Measurements from ENCODE around the gene SMIM45.
"Not testable (repeated sequence)": the region's sequence is repeated elsewhere in the genome, so short reads cannot be mapped to it uniquely, and the experiment has no call there.

Gene SMIM45

DNA sequence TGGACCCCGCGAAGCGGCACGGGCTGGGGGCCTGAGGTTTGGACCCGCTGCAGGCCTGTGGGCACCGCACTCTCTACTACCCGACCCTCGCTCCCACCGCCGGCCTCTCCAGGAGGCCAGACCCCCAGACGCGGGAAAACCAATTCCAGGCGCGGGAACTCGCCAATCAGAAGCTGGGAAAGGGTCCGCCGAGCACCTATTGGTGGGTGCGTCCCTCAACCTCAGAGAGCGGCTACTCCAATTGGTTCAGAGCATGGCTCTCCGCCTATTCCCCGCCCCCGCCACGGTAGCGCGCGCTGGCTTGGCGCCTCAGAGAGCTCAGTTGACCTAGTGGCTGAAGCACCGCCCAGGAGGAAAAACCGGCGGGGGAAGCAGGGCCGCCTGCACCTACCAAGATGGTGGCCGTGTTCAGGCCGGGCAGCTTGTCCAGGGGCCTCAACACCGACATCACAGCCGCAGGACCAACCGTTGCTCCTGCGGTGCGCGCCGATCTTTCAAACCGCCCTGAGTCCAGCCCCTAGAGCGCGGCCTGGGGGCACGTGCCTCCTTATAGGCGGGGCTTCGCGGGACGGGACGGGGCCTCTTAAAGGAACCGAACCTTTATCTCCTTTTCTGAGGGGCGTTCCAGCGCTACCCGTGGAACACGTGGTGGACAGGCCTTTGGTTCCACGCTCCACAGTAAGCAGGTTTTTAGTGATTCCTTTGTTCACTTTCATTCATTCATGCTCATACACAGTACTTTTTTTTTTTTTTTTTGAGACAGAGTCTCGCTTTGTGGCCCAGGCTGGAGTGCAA lies 5.1 kb upstream of the SMIM45 start, which contains the start of gene CENPM:
Gene CENPM (minus strand): TSS at position 524 of the 795 bp plus-strand sequence. CDS start 76 bp downstream, at position 448.
- Mint-ChIP-seq H3K27me3 (ENCODE audit: unreplicated experiment) (peaks cover 5% of the 10 kb centered on the region), H3K27ac (ENCODE audit: unreplicated experiment) (no peak within 1 kb of the TSS), H3K36me3 (ENCODE audit: low read depth, unreplicated experiment) (no peaks in the 10 kb centered on the region), H3K9me3 (ENCODE audit: unreplicated experiment) (no peaks in the 10 kb centered on the region), H3K4me3 (ENCODE audit: unreplicated experiment) (peak within 1 kb of the TSS; percentile 81), H3K4me1 (ENCODE audit: unreplicated experiment) (peaks cover 10% of the 10 kb centered on the region)
- DNase-seq (ENCODE audit: low spot score) = peak; percentile 94
- TF ChIP-seq, protein P1, sequence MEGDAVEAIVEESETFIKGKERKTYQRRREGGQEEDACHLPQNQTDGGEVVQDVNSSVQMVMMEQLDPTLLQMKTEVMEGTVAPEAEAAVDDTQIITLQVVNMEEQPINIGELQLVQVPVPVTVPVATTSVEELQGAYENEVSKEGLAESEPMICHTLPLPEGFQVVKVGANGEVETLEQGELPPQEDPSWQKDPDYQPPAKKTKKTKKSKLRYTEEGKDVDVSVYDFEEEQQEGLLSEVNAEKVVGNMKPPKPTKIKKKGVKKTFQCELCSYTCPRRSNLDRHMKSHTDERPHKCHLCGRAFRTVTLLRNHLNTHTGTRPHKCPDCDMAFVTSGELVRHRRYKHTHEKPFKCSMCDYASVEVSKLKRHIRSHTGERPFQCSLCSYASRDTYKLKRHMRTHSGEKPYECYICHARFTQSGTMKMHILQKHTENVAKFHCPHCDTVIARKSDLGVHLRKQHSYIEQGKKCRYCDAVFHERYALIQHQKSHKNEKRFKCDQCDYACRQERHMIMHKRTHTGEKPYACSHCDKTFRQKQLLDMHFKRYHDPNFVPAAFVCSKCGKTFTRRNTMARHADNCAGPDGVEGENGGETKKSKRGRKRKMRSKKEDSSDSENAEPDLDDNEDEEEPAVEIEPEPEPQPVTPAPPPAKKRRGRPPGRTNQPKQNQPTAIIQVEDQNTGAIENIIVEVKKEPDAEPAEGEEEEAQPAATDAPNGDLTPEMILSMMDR (IDR thresholded peaks at IDR 0.05; ENCODE audit: unreplicated experiment) = peak; percentile 16

DNA sequence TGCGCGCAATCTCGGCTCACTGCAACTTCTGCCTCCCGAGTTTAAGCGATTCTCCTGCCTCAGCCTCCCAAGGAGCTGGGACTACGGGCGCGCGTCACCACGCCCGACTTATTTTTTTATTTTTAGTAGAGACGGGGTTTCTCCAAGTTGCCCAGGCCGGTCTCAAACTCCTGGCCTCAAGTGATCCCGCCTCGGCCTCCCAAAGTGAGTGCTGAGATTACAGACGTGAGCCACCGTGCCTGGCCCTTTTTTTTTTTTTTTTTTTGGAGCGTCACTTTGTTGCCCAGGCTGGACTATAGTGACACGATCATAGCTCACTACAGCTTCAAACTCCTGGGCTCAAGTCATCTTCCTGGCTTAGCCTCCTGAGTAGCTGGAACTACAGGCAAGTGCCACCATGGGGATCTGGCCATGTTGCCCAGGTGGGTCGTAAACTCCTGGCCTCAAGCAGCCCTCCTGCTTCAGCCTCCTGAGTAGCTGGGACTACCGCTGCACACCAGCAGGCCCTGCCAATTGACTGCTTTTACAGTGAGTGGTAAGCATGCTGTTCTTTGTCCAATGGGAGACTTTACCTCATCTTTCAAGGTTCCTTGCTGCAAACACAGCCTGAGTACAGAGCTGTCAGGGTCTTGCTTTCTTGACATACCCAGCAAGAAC lies 4.4 kb upstream of the SMIM45 start:
- H3K4me3 Mint-ChIP-seq (ENCODE audit: unreplicated experiment) = peak overlapping the region; percentile 80
- TF ChIP-seq, protein P1 (IDR thresholded peaks at IDR 0.05; ENCODE audit: unreplicated experiment) = no peak
- no peak overlapping the region for H3K27ac Mint-ChIP-seq (ENCODE audit: unreplicated experiment)
- H3K9me3 Mint-ChIP-seq (ENCODE audit: unreplicated experiment) = no peaks in the 10 kb centered on the region
- peaks cover 10% of the 10 kb centered on the region for H3K4me1 Mint-ChIP-seq (ENCODE audit: unreplicated experiment)
- no peak for DNase-seq (ENCODE audit: low spot score)
- H3K36me3 Mint-ChIP-seq (ENCODE audit: low read depth, unreplicated experiment) = no peaks in the 10 kb centered on the region
- peaks cover 6% of the 10 kb centered on the region for H3K27me3 Mint-ChIP-seq (ENCODE audit: unreplicated experiment)

DNA sequence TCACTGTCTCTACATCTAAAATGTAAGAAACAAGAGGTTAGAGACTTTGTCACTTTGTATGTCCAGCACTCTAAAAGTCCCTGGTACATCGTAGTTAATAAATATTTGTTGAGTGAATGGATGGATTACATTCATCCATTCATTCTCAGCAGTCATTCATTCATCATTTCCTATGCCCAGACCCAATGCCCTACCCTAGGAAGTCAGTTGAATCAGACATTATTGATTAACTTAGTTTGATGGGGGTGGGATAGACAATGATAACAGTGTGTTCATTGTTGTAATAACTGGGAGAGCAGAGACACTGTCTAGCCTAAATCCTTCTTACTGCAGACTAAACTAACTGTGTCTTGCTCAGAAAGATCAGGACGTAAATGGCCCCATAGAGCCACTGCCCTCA lies 3.8 kb upstream of the SMIM45 start:
- Mint-ChIP-seq H3K36me3 (ENCODE audit: low read depth, unreplicated experiment) (no peaks in the 10 kb centered on the region), H3K27ac (ENCODE audit: unreplicated experiment) (no peak overlapping the region), H3K4me1 (ENCODE audit: unreplicated experiment) (peaks cover 10% of the 10 kb centered on the region), H3K27me3 (ENCODE audit: unreplicated experiment) (peaks cover 6% of the 10 kb centered on the region), H3K4me3 (ENCODE audit: unreplicated experiment) (no peak overlapping the region), H3K9me3 (ENCODE audit: unreplicated experiment) (no peaks in the 10 kb centered on the region)
- TF ChIP-seq, protein P1 (IDR thresholded peaks at IDR 0.05; ENCODE audit: unreplicated experiment) = no peak
- no peak for DNase-seq (ENCODE audit: low spot score)

DNA sequence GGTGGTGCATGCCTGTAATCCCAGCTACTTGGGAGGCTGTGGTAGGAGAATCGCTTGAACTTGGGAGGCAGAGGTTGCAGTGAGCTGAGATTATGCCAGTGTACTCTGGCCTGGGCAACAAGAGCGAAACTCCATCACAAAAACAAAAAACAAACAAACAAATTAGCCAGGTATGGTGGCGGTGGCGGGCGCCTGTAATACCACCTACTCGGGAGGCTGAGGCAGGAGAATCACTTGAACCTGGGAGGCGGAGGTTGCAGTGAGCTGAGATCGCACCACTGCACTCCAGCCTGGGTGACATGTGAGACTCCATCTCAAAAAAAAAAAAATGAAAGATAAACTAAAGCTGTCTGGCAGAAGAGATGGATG lies 3.0 kb upstream of the SMIM45 start:
- not testable (repeated sequence) for H3K36me3 Mint-ChIP-seq (ENCODE audit: low read depth, unreplicated experiment); H3K27me3 Mint-ChIP-seq (ENCODE audit: unreplicated experiment); H3K4me1 Mint-ChIP-seq (ENCODE audit: unreplicated experiment); H3K9me3 Mint-ChIP-seq (ENCODE audit: unreplicated experiment); H3K4me3 Mint-ChIP-seq (ENCODE audit: unreplicated experiment); H3K27ac Mint-ChIP-seq (ENCODE audit: unreplicated experiment); DNase-seq (ENCODE audit: low spot score)

DNA sequence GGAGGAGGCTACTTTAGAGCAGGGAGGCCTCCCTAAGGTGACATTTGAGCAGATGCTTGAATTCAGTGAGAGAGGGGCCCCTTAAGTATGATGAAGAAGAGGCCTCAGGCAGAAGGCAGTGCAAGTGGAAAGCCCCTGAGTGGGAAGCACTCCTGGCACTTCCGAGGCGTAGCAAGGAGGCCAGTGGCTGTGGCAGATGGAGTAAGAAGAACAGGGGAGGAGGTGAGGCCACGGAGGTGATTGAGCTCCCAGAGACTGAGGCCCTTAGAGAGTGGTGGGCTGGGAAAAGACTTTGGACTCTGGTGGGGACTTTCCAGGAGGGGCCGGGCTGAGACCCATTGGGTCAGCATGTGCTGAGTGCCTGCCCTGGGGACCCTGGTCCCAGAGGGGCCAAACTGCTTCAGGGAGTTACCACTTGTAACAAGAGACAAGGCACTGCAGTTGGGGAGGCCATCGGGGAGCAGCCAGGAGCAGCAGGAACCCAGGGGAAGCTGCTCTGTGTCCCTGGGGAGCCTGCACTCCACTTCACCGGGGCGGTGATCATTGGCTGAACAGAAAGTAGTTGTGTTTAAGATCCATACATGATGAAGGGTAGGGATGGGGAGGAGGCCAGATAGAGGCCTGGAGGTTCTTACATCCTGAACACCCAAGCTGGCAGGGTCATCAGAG lies 2.5 kb upstream of the SMIM45 start:
- no peaks in the 10 kb centered on the region for H3K9me3 Mint-ChIP-seq (ENCODE audit: unreplicated experiment)
- H3K4me1 Mint-ChIP-seq (ENCODE audit: unreplicated experiment) = peaks cover 4% of the 10 kb centered on the region
- DNase-seq (ENCODE audit: low spot score) = no peak
- TF ChIP-seq, protein P1 (IDR thresholded peaks at IDR 0.05; ENCODE audit: unreplicated experiment) = no peak
- peaks cover 6% of the 10 kb centered on the region for H3K27me3 Mint-ChIP-seq (ENCODE audit: unreplicated experiment)
- H3K36me3 Mint-ChIP-seq (ENCODE audit: low read depth, unreplicated experiment) = no peaks in the 10 kb centered on the region
- H3K27ac Mint-ChIP-seq (ENCODE audit: unreplicated experiment) = no peak overlapping the region
- no peak overlapping the region for H3K4me3 Mint-ChIP-seq (ENCODE audit: unreplicated experiment)
